HUDEP-2 (cell line): ENCODE measurements around the gene S100A13.

ENCODE experiments used
- DNase-seq, 76 experiments: peaks; one replicate each; lab custom pipeline; 2025; ENCODE audit not compliant: unreplicated experiment in 76 of 76; lab: John Stamatoyannopoulos, UW

S100A13 gene

GRCh38 chr1:153628638-153629342, 1.5 kb upstream of the S100A13 start:
- DNase-seq, result no peak

DNA sequence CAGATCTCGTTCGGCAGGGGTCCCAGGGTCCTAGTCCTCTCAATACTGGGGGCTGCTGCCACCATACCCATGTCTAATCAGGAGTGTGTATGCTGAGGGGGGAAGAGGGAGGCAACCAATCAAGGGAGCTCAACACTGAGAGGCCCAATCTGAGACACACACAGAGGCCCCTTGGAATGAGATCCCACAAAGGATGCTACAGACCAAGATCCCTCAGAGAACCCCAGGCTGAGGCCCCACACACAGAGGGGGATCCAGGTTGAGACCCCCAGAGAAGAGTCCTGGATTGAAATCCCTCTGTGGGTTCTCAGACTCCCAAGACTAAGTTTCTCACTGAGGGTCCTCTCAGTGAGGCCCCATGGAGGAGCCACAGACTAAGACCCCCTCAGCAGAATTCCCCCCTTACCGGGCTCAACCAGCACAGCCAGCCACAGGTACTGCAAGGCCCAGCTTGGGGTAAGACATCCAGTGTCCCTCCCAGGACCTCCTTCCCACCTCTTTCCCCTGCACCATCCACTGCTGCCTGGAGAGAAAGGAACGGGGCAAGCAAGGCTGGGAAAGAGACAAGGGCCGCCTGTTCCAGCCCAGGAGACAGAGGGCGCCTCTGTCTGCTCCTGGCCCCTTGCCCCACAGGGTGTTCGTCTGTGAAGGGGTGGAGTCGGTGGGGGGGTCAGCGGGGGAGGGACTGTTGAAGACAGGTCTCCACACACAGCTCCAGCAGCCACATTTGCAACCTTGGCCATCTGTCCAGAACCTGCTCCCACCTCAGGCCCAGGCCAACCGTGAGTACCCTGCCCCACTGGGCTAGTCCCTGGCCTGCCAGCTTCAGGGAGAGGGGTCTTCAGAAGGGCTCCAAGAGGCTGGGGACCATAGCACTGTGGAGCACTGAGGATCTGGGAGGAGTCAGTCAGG, 666 bp upstream of the S100A13 start, which contains the start of gene S100A1:
TSS of gene S100A1 (plus strand) at position 720 of the 912 bp plus-strand sequence. CDS start 2,088 bp downstream, outside the sequence.
- peak in 29 of 76 experiments; percentile 7 to 63 (median 27) for DNase-seq

- DNase-seq, result no peak
Observed at GRCh38 chr1:153626477-153626903, 815 bp downstream of the S100A13 start.

GRCh38 chr1:153624965-153625611, 2.2 kb downstream of the S100A13 start:
- DNase-seq, result no peak

DNA sequence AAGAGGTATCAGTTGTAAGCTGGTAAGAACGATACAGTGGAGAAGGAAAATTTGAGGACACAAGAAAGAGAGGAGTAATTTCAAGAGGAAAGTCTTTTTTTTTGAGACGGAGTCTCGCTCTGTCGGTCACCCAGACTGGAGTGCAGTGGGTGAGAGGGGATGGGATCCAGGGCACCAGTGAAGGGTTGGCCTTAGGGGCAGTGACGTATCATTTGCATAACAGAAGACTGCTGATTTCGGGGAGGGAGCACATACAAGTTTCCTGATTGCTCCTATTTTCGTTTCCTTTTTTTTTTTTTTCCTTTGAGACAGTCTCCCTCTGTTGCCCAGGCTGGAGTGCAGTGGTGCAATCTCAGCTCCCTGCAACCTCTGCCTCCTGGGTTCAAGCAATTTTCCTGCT, 4.2 kb downstream of the S100A13 start:
- no peak for DNase-seq

- no peak for DNase-seq
Observed at GRCh38 chr1:153619171-153619570, 8.1 kb downstream of the S100A13 start.

DNA sequence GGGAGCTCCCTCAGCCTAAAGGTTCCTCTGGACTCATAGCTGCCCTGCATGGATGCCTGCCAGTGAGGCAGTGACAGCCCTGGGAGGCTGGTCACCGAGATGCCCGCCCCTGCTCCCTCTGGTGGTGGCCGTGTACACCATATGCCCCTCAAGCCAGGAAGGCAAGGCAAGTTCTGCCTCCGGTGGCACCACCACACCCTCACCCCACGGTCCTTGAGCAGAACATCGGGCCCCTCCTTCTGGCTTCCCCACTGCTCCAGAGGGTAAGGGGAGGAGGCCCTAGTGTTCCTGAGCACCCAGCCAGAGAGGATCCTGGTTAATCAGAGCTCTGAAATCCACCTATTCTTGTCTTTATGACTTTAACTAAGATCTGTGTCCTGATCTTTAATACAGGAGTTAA, 9.6 kb downstream of the S100A13 start:
- no peak for DNase-seq

DNA sequence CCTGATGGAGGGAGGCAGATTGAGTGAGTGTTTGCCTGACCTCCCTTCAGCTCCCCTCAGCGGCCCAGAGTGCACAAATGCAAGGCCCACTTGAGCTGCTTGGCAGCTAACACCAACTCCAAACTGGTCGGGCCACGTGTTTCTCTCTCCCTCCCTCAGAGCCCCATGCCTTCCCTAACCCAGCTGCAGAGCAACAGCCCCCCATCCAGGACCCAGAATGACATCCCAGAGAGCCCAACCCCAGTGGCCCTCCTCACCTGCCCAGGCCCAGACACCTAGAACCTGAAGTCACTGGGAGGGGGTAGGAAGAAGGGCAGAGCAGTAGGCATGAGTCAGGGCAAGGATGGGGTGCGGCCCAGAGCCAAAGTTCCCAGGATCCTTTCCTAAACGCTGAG, 10.4 kb downstream of the S100A13 start:
- no peak for DNase-seq

GRCh38 chr1:153616144-153616916, 11.0 kb downstream of the S100A13 start, which contains the start of gene S100A14:
Gene S100A14, minus strand, starts transcription at chr1:153616325. Its CDS starts 467 bp downstream, at chr1:153615858.
- peak in 56 of 76 experiments; percentile 8 to 70 (median 42) for DNase-seq

DNA sequence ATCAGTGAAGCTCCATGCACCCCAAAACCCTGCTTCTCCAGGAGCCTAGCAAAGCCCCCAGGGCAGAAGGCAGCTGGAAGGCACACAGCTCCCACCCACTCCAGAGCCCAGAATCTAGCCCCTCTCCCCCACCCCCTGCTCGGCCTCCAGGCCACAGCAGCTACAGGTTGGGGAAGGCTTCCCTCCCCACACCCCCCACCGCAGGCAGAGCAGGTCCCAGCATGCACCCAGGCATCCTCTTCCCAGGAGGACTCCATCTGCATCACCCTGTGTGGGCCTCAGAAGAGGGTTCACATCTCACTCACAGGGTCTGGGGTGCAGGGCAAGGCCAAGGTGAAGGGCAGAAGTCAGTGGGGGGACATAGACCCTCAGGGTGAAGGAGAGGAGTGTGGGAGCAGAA, 11.9 kb downstream of the S100A13 start:
- DNase-seq, result no peak

- no peak for DNase-seq
Observed at GRCh38 chr1:153614906-153615305, 12.4 kb downstream of the S100A13 start.

GRCh38 chr1:153614189-153614900, 13.0 kb downstream of the S100A13 start:
- DNase-seq, result no peak

GRCh38 chr1:153613406-153613805, 13.9 kb downstream of the S100A13 start:
- DNase-seq, result no peak

DNA sequence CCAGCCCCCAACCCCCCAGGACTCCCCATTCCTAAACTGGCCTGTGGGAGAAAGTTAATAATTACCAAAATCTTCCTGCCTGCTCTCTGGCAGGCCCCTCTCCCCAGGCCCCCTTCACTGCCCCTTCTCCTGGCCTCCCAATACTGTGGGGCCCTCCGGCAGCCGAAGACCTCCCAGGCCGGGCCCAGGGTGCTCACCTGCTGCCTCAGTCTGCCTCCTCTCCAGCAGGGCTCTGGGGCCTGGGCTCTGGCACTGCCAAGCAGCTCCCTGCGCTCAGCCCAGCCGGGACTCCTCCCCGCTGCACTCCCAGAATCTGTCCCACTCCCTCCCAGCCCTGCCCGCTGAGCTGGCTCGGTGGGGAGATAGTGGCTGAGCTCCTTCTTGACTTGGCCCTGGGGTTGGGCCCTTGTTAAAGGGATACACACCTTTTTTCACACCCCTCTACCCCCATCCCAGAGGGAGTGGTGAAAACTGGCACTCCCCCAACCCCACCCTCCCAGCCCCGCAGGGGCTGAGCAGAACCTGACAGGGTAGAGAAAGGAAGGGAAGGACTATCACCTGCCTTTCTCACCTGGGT, 14.5 kb downstream of the S100A13 start, which contains the start of gene S100A16:
TSS of gene S100A16 (minus strand) at position 383 of the 577 bp plus-strand sequence. CDS start 4,986 bp downstream, outside the sequence.
- peak in 46 of 76 experiments; percentile 11 to 63 (median 35) for DNase-seq

GRCh38 chr1:153612111-153612754, 15.1 kb downstream of the S100A13 start:
- no peak for DNase-seq

DNA sequence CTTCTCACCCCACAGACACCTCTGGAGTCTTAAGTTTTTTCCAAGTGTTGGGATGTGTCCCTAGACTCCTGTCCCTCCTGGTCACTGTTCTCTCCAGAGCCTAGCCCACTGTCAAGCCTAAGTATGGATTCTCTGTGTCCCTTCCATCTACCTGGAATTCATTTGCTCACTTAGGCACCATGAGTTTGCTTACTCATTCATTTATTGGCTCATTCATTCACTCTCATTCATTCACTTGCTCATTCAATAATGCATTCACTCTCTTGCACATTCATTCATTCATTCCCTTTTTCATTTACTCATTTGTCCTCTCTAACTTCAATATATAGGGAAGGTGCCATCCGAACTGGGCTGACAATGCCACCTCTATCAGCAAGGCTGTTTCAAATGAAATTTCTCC, 15.9 kb downstream of the S100A13 start:
- DNase-seq, result no peak

DNA sequence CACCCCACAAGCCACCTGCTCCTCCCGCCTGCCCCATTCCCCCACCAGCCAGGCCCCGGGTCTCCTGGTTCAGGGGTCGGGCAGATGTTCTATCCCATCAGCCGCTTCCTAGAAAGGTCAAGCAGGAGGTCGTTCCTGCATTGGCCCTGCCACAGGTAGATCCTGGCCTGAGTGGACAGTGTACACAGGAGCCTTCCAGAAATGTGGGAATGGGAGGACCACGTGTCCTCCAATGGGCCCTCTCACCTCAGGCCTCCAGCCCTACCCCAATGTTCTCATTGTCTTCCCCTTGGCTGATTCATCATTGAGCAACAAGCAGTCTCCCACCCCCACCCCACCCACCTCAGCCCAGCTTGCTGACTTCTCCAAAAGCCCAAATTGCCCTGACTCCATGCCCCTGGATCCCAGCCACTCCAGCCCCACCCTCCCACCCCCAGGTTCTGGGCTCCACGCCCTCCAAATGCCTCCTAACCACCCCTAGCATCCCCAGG, 16.4 kb downstream of the S100A13 start:
- no peak for DNase-seq

- peak in 1 of 76 experiments; percentile 7 for DNase-seq
Observed at GRCh38 chr1:153610334-153610733, 17.0 kb downstream of the S100A13 start.

- no peak for DNase-seq
Observed at GRCh38 chr1:153609585-153609907, 17.8 kb downstream of the S100A13 start.
